HL-60/S4 treated with retinoic acid at 250 ng/mL for 4 days and 3 days (cell line): ENCODE results near the gene GFPT2.

Experiments
- in situ Hi-C: fragments of 300-500 bp; cut with MboI; formaldehyde crosslinking; loops from 2 replicates; pipeline ENCODE4 v1.7.0; 2022; ENCODE audit warnings: low sequenced_read_pairs

GFPT2 gene

GRCh38 chr5:180379355-180380070 is 26.4 kb upstream of the GFPT2 start:
- in situ Hi-C loops = no loop called here

GRCh38 chr5:180378438-180379344 is 25.6 kb upstream of the GFPT2 start:
- in situ Hi-C loops = no loop called here

GRCh38 chr5:180377556-180378197 is 24.5 kb upstream of the GFPT2 start:
- in situ Hi-C loops = no loop called here

GRCh38 chr5:180376511-180376910 is 23.4 kb upstream of the GFPT2 start:
- in situ Hi-C loops = no loop called here

- in situ Hi-C loops = no loop called here
These were observed 22.8 kb upstream of the GFPT2 start for GRCh38 chr5:180375955-180376354.

- in situ Hi-C loops = no loop called here
These were observed 22.2 kb upstream of the GFPT2 start for GRCh38 chr5:180375291-180375690.

- in situ Hi-C loops = no loop called here
These were observed 20.7 kb upstream of the GFPT2 start for GRCh38 chr5:180373870-180374269.

- in situ Hi-C loops = no loop called here
These were observed 20.3 kb upstream of the GFPT2 start for GRCh38 chr5:180373454-180373853.

- in situ Hi-C loops = no loop called here
These were observed 18.8 kb upstream of the GFPT2 start for GRCh38 chr5:180371949-180372348.

GRCh38 chr5:180370861-180371641 is 17.9 kb upstream of the GFPT2 start:
- in situ Hi-C loops = no loop called here

- in situ Hi-C loops = no loop called here
These were observed 14.9 kb upstream of the GFPT2 start for GRCh38 chr5:180367991-180368390.

- in situ Hi-C loops = no loop called here
These were observed 14.2 kb upstream of the GFPT2 start for GRCh38 chr5:180367300-180367699.

- in situ Hi-C loops = no loop called here
These were observed 13.2 kb upstream of the GFPT2 start for GRCh38 chr5:180366326-180366725.

GRCh38 chr5:180365829-180366228 is 12.7 kb upstream of the GFPT2 start:
- in situ Hi-C loops = no loop called here

GRCh38 chr5:180364306-180364856 is 11.2 kb upstream of the GFPT2 start:
- in situ Hi-C loops = no loop called here

GRCh38 chr5:180360078-180360957 is 7.2 kb upstream of the GFPT2 start:
- in situ Hi-C loops = no loop called here

- in situ Hi-C loops = no loop called here
These were observed 5.6 kb upstream of the GFPT2 start for GRCh38 chr5:180358694-180359093.

- in situ Hi-C loops = no loop called here
These were observed 5.0 kb upstream of the GFPT2 start for GRCh38 chr5:180358179-180358578.

GRCh38 chr5:180354966-180355365 is 1.8 kb upstream of the GFPT2 start:
- in situ Hi-C loops = no loop called here
